Posterior vena cava (tissue), 2 donors: ENCODE measurements around the gene NTMT2. TPM values are rescaled to one million over a fixed set of nuclear protein-coding genes. Genes with fewer than 3 reads are reported as not detected.

ENCODE experiments used
- DNase-seq: peaks from one replicate; pipeline ENCODE4 v3.0.0-alpha.2; 2020; ENCODE audit warnings: low spot score
- intact Hi-C, 2 donors: fragments of 100-400 bp; cut with DNase I; formaldehyde crosslinking; loops; one replicate each; pipeline versions ENCODE4 v1.14.1 to v1.14.2; 2022 to 2023
- microRNA-seq, 2 donors: library from miRNA; unstranded; fragments of <30 nt; microRNA quantifications; one replicate each; pipeline ENCODE4 v1.2.0, GENCODE V29; 2020 to 2021; ENCODE audit warnings: borderline microRNAs expressed in 2 of 2
- total RNA-seq, 2 donors: library from RNA; stranded (reverse); fragmentation: NEBNext Ultra II Directional; extraction: Animal tissue kit (Norgen Biotek cat#: 25700); gene quantifications; one replicate each; pipeline ENCODE4 v1.2.1, GENCODE V29; 2021
- donor health status: DM: yes; HTN: yes; CAD: no.
- donor health status: DM: yes; HTN: yes; CAD: no.

Gene NTMT2
- total RNA-seq, 2 donors from 2014 or later: not detected

- intact Hi-C loops: no loop called here
- DNase-seq: no peak
Measured at GRCh38 chr1:170200621-170201397, 55.0 kb downstream of the NTMT2 start.

DNA sequence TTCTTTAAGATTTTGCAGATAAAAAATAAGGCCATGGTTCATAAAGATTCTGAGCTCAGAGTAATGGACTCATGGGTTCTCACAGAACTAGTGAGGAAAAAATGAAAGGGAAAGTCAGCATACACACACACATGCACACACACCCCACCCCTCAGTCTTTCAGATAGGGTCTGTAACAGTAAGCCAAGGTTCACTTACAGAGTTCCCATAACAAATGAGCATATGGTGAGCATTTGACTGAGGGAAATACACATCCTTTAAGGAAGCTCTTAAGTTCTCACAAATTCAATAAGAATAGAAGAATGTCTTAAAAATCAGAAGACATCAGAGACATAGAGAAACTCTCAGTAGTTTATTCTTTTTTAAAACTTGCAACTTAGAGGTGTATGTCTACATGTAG lies 57.9 kb downstream of the NTMT2 start:
- intact Hi-C loops: no loop called here
- DNase-seq: no peak

GRCh38 chr1:170204121-170204520 lies 58.4 kb downstream of the NTMT2 start:
- DNase-seq: no peak
- intact Hi-C loops: no loop called here

DNA sequence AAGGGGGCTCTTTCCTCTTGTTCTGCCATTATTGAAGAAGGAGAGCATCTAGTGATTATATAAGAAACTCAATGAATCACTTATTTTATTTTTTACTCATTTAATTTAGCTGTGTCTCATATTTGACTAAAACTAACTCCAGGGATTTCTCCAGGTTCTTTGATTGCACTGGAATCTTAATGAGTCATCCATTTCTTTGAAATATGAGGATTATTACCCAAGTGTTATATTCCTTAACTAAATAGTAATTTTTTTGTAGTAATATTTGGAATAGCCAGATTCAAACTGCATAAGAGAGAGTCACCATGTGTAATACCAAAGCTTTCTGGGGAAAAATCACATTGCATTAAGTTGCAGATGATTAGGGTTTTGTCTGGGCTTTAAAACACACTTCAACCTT lies 59.5 kb downstream of the NTMT2 start:
- DNase-seq: no peak
- intact Hi-C loops: no loop called here

GRCh38 chr1:170209125-170209524 lies 63.4 kb downstream of the NTMT2 start:
- no peak for DNase-seq
- intact Hi-C loops: no loop called here

- DNase-seq: no peak
- intact Hi-C loops: no loop called here
Measured at GRCh38 chr1:170210142-170210541, 64.4 kb downstream of the NTMT2 start.

DNA sequence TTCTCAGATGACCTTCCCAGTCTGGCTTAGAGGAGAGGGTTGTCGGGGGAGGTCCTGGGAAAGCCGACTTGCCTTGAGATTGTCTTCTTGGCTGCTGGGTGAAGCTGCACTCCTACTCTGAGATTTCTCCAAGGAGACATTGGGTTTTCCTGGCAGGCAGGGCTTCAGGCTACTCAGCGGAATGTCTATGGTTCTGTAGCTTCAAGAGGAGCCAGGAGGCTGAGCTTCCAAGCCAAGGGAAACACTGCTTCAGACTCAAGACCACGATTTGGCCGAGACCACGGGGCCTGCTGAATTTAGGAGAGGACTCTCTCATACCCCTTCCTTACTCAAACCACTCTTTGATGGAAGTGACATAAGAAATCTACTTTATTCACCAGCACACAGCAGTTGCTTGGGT lies 67.8 kb downstream of the NTMT2 start:
- intact Hi-C loops: no loop called here
- DNase-seq: peak; percentile 91

- intact Hi-C loops: no loop called here
- no peak for DNase-seq
Measured at GRCh38 chr1:170214117-170215032, 68.6 kb downstream of the NTMT2 start.

DNA sequence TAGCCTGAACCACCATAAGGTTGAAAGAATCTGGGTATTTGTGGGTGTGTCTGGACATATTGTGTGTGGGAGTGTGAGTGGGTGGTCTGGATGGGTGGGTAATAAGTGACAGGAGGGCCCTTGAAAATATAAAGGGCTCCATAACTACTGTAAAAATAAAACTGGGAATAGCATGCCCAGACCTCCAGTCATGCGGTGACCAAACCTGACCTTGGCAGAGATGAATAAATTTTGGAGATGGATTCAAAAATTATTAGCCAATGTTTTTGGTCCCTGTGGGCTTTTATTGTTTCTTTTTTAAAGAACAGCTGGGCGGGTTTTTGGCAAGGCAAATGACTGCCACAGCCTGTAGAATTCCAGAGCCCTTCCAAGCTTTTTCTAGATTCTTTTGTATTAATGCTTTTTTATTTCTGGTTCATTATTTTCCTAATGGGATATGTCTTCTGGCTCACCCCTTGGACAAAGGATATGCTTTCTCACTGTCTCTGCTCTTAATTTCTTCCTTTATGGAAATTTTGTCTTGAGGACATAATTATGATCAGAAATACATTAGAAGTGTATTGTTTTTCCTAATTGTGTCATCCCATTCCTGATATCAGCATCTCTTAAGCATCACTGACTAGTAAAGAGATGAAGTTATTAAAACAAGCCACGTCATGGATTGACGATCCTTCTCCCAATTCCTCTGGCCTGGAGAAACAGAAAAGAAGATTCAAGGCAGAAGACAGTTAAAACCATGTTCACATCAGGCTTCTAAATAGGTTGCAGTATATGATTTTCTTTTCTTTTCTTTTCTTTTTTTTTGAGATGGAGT lies 69.5 kb downstream of the NTMT2 start:
- intact Hi-C loops: no loop called here
- peak; percentile 79 for DNase-seq

- no peak for DNase-seq
- intact Hi-C loops: no loop called here
Measured at GRCh38 chr1:170217517-170218256, 71.9 kb downstream of the NTMT2 start.

DNA sequence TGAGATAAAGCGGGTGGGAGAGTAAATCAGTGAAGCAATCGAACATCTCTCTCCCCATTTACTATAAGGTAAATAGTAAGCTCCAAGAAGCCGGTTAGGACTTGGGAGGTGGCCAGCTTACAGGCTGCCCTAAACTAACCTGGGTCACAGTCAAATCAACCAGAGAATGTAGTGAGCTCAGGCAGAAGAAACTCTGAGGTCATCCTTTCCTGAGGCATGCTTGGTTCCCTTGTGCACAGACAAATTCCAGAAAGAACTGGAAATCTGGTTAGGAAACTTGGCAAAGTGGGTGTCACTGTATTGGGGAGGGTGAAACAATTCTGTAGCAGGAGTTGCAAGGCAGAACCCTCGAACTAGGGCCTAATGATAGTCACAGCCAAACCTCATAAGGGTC lies 72.5 kb downstream of the NTMT2 start:
- intact Hi-C loops: no loop called here
- no peak for DNase-seq

Small RNA genes lying within 50 kb of the gene (microRNA-seq; reads per million reads assigned to microRNA genes)
- gene MIR3119-1 (0 reads per million in 2 donors), gene MIR3119-2 (0 reads per million in 2 donors)

Other genes starting within 250 kb of the NTMT2 start
- gene KIFAP3, start 71.3 kb upstream of the NTMT2 start, total RNA-seq: 10 to 100 TPM; 27.7 to 31.4 TPM